ENCODE measurements around the gene DNAJC5.
"Not testable (repeated sequence)": the region's sequence is repeated elsewhere in the genome, so short reads cannot be mapped to it uniquely, and the experiment has no call there.

GRCh38 chr20:63874241-63874640 lies 20.7 kb upstream of the DNAJC5 start:
- not testable (repeated sequence) for TF ChIP-seq CTCF (IDR thresholded peaks at IDR 0.05; ENCODE audit: insufficient read depth, low read length, poor library complexity, severe bottlenecking); EZH2phosphoT487 (conservative IDR thresholded peaks at IDR 0.05; ENCODE audit: low read length)

Measured in SU-DHL-6 (cell line).